GM04504 (cell line): Measurements from ENCODE around the gene PAFAH1B2.
A peak's percentile ranks its signal among the peaks of the same experiment; 100 is the strongest.

Source experiments
- DNase-seq: peaks from one replicate; pipeline ENCODE4 v3.0.0-alpha.2; 2012; ENCODE audit warnings: low read depth

PAFAH1B2 gene

GRCh38 chr11:117221775-117222517 lies 77.9 kb downstream of the PAFAH1B2 start:
- DNase-seq = peak; percentile 24

GRCh38 chr11:117222991-117223740 lies 79.1 kb downstream of the PAFAH1B2 start:
- DNase-seq = no peak

GRCh38 chr11:117223741-117224689 lies 79.9 kb downstream of the PAFAH1B2 start:
- no peak for DNase-seq

GRCh38 chr11:117225553-117226170 lies 81.6 kb downstream of the PAFAH1B2 start:
- DNase-seq = no peak
